IMR-90 (cell line): ENCODE results near the gene COL8A1. TPM values are rescaled to one million over a fixed set of nuclear protein-coding genes. Genes with fewer than 3 reads are reported as not detected.

Source experiments
- ATAC-seq: fragments of 200-7000 bp; cut with Tn5 transposase; 2 replicates; pipeline ENCODE4 v1.9.1; 2020; ENCODE audit warnings: low read depth, mild to moderate bottlenecking, moderate library complexity
- BruUV-seq: library from RNA; stranded (reverse); fragments of 400-500 nt; replicated peaks from 2 replicates; lab custom pipeline; 2021; lab: Mats Ljungman, UMichigan
- CTCF ChIA-PET: fragments of 300-600 bp; formaldehyde crosslinking; extraction: SDS; loops from one replicate; lab custom pipeline; 2021; ENCODE audit warnings: antibody characterized with exemption; lab: Yijun Ruan, JAX
- POLR2A ChIA-PET: fragments of 300-600 bp; sonication (Branson Sonifier 250); formaldehyde crosslinking; loops from one replicate; lab custom pipeline; 2022; ENCODE audit warnings: antibody characterized with exemption; ENCODE audit not compliant: unreplicated experiment; lab: Charles Lee
- DNase-seq: peaks from one replicate; pipeline ENCODE4 v3.0.0; 2013
- H2AFZ ChIP-seq: replicated peaks from 2 replicates; pipeline ENCODE3; 2013; ENCODE audit warnings: low read length, mild to moderate bottlenecking; ENCODE audit not compliant: poor library complexity
- H2AK5ac ChIP-seq: 2 replicates; pipeline ENCODE4 v1.6.1; 2013; ENCODE audit warnings: low read depth, low read length, inconsistent platforms
- H2AK9ac ChIP-seq: replicated peaks from 2 replicates; pipeline ENCODE3; 2013; ENCODE audit warnings: mild to moderate bottlenecking, low read depth, low read length, moderate library complexity; ENCODE audit not compliant: poor library complexity
- H2BK120ac ChIP-seq: 2 replicates; pipeline ENCODE4 v1.6.1; 2013; ENCODE audit warnings: low read depth, low read length, inconsistent platforms
- H2BK15ac ChIP-seq: 3 replicates; pipeline ENCODE4 v1.6.1; 2013; ENCODE audit warnings: low read depth, low read length, inconsistent platforms
- H2BK20ac ChIP-seq: 2 replicates; pipeline ENCODE4 v1.6.1; 2013; ENCODE audit warnings: low read depth, mild to moderate bottlenecking, inconsistent platforms, low read length, moderate library complexity
- H2BK5ac ChIP-seq: 2 replicates; pipeline ENCODE4 v1.6.1; 2013; ENCODE audit warnings: mild to moderate bottlenecking, low read depth, low read length, inconsistent platforms; ENCODE audit not compliant: poor library complexity, severe bottlenecking
- H3K14ac ChIP-seq: replicated peaks from 2 replicates; pipeline ENCODE4 v1.6.1; 2013; ENCODE audit warnings: low read depth, low read length, inconsistent platforms
- H3K18ac ChIP-seq: 2 replicates; pipeline ENCODE4 v1.6.1; 2013; ENCODE audit warnings: low read depth, low read length, control low read depth
- H3K23ac ChIP-seq: 2 replicates; pipeline ENCODE4 v1.6.1; 2013; ENCODE audit warnings: low read depth, low read length, inconsistent platforms
- H3K27ac ChIP-seq: 2 replicates; pipeline ENCODE4 v1.5.1; 2013; ENCODE audit warnings: mild to moderate bottlenecking, control low read depth, low read length; ENCODE audit not compliant: insufficient read depth
- H3K27me3 ChIP-seq: 2 replicates; pipeline ENCODE4 v1.6.1; 2013; ENCODE audit warnings: low read length; ENCODE audit not compliant: control insufficient read depth, insufficient read depth
- H3K36me3 ChIP-seq: 2 replicates; pipeline ENCODE4 v1.6.1; 2013; ENCODE audit warnings: low read length, mixed read lengths; ENCODE audit not compliant: control insufficient read depth, insufficient read depth
- H3K4ac ChIP-seq: 2 replicates; pipeline ENCODE4 v1.6.1; 2013; ENCODE audit warnings: low read depth, low read length, inconsistent platforms
- H3K4me1 ChIP-seq: 2 replicates; pipeline ENCODE4 v1.6.1; 2013; ENCODE audit warnings: low read length, mixed read lengths; ENCODE audit not compliant: control insufficient read depth, insufficient read depth
- H3K4me2 ChIP-seq: 2 replicates; pipeline ENCODE4 v1.6.1; 2013; ENCODE audit warnings: low read depth, mild to moderate bottlenecking, control low read depth, low read length, moderate library complexity
- H3K4me3 ChIP-seq: 2 replicates; pipeline ENCODE4 v1.5.1; 2013; ENCODE audit warnings: low read depth, mild to moderate bottlenecking, control low read depth, low read length, moderate library complexity; ENCODE audit not compliant: insufficient read depth
- H3K56ac ChIP-seq: 2 replicates; pipeline ENCODE4 v1.6.1; 2013; ENCODE audit warnings: low read length, inconsistent platforms; ENCODE audit not compliant: insufficient read depth; ENCODE audit errors: extremely low read depth
- H3K79me1 ChIP-seq, 2 experiments: 2 replicates each; pipeline ENCODE4 v1.6.1; 2013; ENCODE audit warnings: low read length in 2 of 2, inconsistent platforms in 1 of 2, low read depth in 1 of 2
- H3K9ac ChIP-seq: 2 replicates; pipeline ENCODE4 v1.6.1; 2013; ENCODE audit warnings: low read depth, low read length, control low read depth
- H3K9me1 ChIP-seq: 2 replicates; pipeline ENCODE4 v1.6.1; 2013; ENCODE audit warnings: low read length, inconsistent platforms; ENCODE audit not compliant: insufficient read depth
- H3K9me3 ChIP-seq: 2 replicates; pipeline ENCODE4 v1.6.1; 2013; ENCODE audit warnings: low read length; ENCODE audit not compliant: control insufficient read depth, insufficient read depth
- H4K20me1 ChIP-seq: 2 replicates; pipeline ENCODE4 v1.6.1; 2013; ENCODE audit warnings: low read length, inconsistent platforms; ENCODE audit not compliant: insufficient read depth
- H4K5ac ChIP-seq: 2 replicates; pipeline ENCODE4 v1.6.1; 2013; ENCODE audit warnings: mild to moderate bottlenecking, low read depth, low read length, control low read depth
- H4K8ac ChIP-seq, 2 experiments: 2 replicates each; pipeline ENCODE4 v1.6.1; 2013; ENCODE audit warnings: low read depth in 2 of 2, low read length in 2 of 2, control low read depth in 1 of 2, inconsistent platforms in 1 of 2
- H4K91ac ChIP-seq: 2 replicates; pipeline ENCODE4 v1.6.1; 2013; ENCODE audit warnings: low read depth, low read length, inconsistent platforms; ENCODE audit not compliant: insufficient read depth
- CEBPB ChIP-seq: IDR thresholded peaks from 2 replicates; pipeline ENCODE4 v1.6.1; 2012; ENCODE audit warnings: low read depth, low read length, improper control_type of control experiment
- MAZ ChIP-seq: IDR thresholded peaks from 2 replicates; pipeline ENCODE4 v1.6.1; 2012; ENCODE audit warnings: low read depth, mild to moderate bottlenecking, low read length, improper control_type of control experiment, moderate library complexity, borderline replicate concordance
- MXI1 ChIP-seq: IDR thresholded peaks from 2 replicates; pipeline ENCODE4 v1.6.1; 2012; ENCODE audit warnings: low read depth, mild to moderate bottlenecking, low read length, moderate library complexity, borderline replicate concordance
- NFE2L2 ChIP-seq: fragments of 150-350 bp; IDR thresholded peaks from 2 replicates; pipeline ENCODE4 v1.6.1; 2016; ENCODE audit warnings: low read depth, mild to moderate bottlenecking, low read length
- RFX5 ChIP-seq: IDR thresholded peaks from 2 replicates; pipeline ENCODE4 v1.8.0; 2012; ENCODE audit warnings: low read depth, mild to moderate bottlenecking, low read length, moderate library complexity
- SMC3 ChIP-seq: fragments of 150-350 bp; IDR thresholded peaks from 2 replicates; pipeline ENCODE4 v1.6.1; 2016; ENCODE audit warnings: low read depth, mild to moderate bottlenecking, antibody characterized with exemption, low read length, moderate library complexity
- USF2 ChIP-seq: fragments of 150-350 bp; IDR thresholded peaks from 2 replicates; pipeline ENCODE4 v1.6.1; 2017; ENCODE audit warnings: mild to moderate bottlenecking, antibody characterized with exemption, low read length, low read depth
- WGBS, 2 experiments: methylation state at CpG; one replicate each; pipeline versions ENCODE4 v1.1.5 to v1.1.7; 2013; ENCODE audit warnings: missing lambda C conversion rate in 2 of 2; ENCODE audit not compliant: insufficient read length in 1 of 2; ENCODE audit errors: extremely low coverage in 2 of 2; 5-methylcytosine and 5-hydroxymethylcytosine counted together
- dilution Hi-C: fragments of 300-500 bp; cut with HindIII; formaldehyde crosslinking; loops from one replicate; pipeline ENCODE4 v1.14.3; 2018; ENCODE audit warnings: low sequenced_read_pairs; ENCODE audit not compliant: unreplicated experiment
- in situ Hi-C: fragments of 300-500 bp; cut with MboI; formaldehyde crosslinking; loops from 3 replicates; pipeline ENCODE4 v1.14.3; 2019; ENCODE audit warnings: low sequenced_read_pairs, inconsistent platforms, mixed read lengths
- intact Hi-C: fragments of 100-400 bp; cut with micrococcal nuclease; formaldehyde crosslinking; loops from 2 replicates; pipeline ENCODE4 v1.10.0; 2022
- polyA plus RNA-seq, 3 experiments: library from polyadenylated mRNA; depleted of rRNA; stranded (reverse); fragments of >200 nt; gene quantifications; 2 replicates each; pipeline ENCODE4 v1.2.3, GENCODE V29; 2012; ENCODE audit warnings: low replicate concordance in 1 of 3
- total RNA-seq: library from RNA; depleted of rRNA; stranded (reverse); fragments of >200 nt; gene quantifications from 2 replicates; pipeline ENCODE4 v1.2.3, GENCODE V29; 2012
- TF ChIP-seq, protein P1 (sequence below): conservative IDR thresholded peaks from 2 replicates; pipeline ENCODE4 v1.5.1; 2012; ENCODE audit warnings: mild to moderate bottlenecking, low read depth, low read length, improper control_type of control experiment

Gene COL8A1
- total and polyA plus RNA-seq, 2 of the 4 experiments (the other 2 are of a cell fraction), result 119 to 151 TPM

DNA sequence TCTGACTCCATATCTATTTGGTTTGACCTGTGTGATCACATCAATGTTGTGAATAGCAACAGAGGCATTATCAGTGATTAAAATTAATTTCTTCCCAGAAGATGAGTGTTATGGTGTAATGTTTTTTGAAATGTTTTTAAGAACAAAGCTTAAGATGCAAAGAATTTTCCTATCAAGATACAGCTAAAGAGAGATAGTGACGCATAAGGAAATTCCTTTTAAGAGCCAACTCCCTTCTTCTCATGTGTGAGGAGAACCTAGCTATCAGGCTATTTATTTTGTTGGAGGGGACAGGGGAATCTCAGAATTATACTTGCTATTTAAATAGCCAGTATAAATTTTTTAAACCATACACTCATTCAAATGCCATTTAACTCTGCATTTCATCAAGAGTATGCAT is 71.3 kb downstream of the COL8A1 start:
- Histone ChIP-seq H3K4me1 (peaks cover 2% of the 10 kb centered on the region; the same call in 1 of the 2 replicates), H2BK15ac (no peak overlapping the region), H3K79me1 (peaks cover 6 to 9% of the 10 kb centered on the region in 2 experiments; a peak in 2 of 4 replicates), H2BK5ac (no peak overlapping the region), H3K4me2 (no peak overlapping the region), H3K9me3 (no peaks in the 10 kb centered on the region), H3K4me3 (no peak overlapping the region), H3K14ac (no peak overlapping the region), H2BK20ac (no peak overlapping the region), H4K91ac (no peak overlapping the region), H3K56ac (no peak overlapping the region), H3K23ac (no peak overlapping the region), H3K9ac (no peak overlapping the region), H3K4ac (no peak overlapping the region), H2AK5ac (no peak overlapping the region), H4K20me1 (no peaks in the 10 kb centered on the region), H4K8ac (no peak overlapping the region), H3K36me3 (peaks cover 6% of the 10 kb centered on the region), H3K9me1 (peaks cover 10% of the 10 kb centered on the region), H2AFZ (no peak overlapping the region), H3K27ac (no peak overlapping the region), H2AK9ac (no peak overlapping the region), H3K27me3 (no peaks in the 10 kb centered on the region), H2BK120ac (no peak overlapping the region), H4K5ac (no peak overlapping the region), H3K18ac (no peak overlapping the region)
- DNase-seq (no peak), ATAC-seq (no peak)
- no CpG with 5 or more reads among the region's 1 CpG for WGBS, 2 experiments
- dilution Hi-C loops (no loop called here), in situ Hi-C loops (no loop called here), intact Hi-C loops (no loop called here)
- no peak for TF ChIP-seq CEBPB
- no peak for TF ChIP-seq RFX5
- no peak for TF ChIP-seq USF2
- TF ChIP-seq MXI1, result no peak
- TF ChIP-seq MAZ, result no peak
- no peak for TF ChIP-seq NFE2L2
- no peak for TF ChIP-seq SMC3
- TF ChIP-seq, protein P1, sequence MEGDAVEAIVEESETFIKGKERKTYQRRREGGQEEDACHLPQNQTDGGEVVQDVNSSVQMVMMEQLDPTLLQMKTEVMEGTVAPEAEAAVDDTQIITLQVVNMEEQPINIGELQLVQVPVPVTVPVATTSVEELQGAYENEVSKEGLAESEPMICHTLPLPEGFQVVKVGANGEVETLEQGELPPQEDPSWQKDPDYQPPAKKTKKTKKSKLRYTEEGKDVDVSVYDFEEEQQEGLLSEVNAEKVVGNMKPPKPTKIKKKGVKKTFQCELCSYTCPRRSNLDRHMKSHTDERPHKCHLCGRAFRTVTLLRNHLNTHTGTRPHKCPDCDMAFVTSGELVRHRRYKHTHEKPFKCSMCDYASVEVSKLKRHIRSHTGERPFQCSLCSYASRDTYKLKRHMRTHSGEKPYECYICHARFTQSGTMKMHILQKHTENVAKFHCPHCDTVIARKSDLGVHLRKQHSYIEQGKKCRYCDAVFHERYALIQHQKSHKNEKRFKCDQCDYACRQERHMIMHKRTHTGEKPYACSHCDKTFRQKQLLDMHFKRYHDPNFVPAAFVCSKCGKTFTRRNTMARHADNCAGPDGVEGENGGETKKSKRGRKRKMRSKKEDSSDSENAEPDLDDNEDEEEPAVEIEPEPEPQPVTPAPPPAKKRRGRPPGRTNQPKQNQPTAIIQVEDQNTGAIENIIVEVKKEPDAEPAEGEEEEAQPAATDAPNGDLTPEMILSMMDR, result no peak
- BruUV-seq, result no TSS peak
- ChIA-PET POLR2A (no interaction called here), CTCF (no interaction called here)
